Epithelial cell of umbilical artery (primary cell): ENCODE measurements around the gene GATA2. TPM values are rescaled to one million over a fixed set of nuclear protein-coding genes. Genes with fewer than 3 reads are reported as not detected.

Source experiments
- total RNA-seq: library from RNA; depleted of rRNA; stranded (reverse); fragments of >200 nt; gene quantifications from 2 replicates; pipeline ENCODE4 v1.2.3, GENCODE V29; 2014

Gene GATA2
- 6.8 and 7.1 TPM in 2 replicates for total RNA-seq

GRCh38 chr3:128492671-128493569 lies at the start of gene GATA2:
Gene GATA2 (minus strand): TSS chr3:128493201. CDS start chr3:128487031, 6,170 bp downstream.

GRCh38 chr3:128466840-128467541 lies 26.0 kb downstream of the GATA2 start, which contains the start of gene DNAJB8:
Gene DNAJB8 (minus strand): TSS chr3:128466890. CDS start chr3:128463245, 3,645 bp downstream.

Other genes starting within 250 kb of the GATA2 start
- not detected in 2 replicates for gene DNAJB8, start 26.3 kb downstream of the GATA2 start, total RNA-seq
- 429 and 556 TPM in 2 replicates for gene RPN1, start 157.6 kb upstream of the GATA2 start, total RNA-seq
- 24.8 and 29.9 TPM in 2 replicates for gene RAB7A, start 233.0 kb upstream of the GATA2 start, total RNA-seq